H4 (cell line): ENCODE results near the gene PTS. TPM values are rescaled to one million over a fixed set of nuclear protein-coding genes. Genes with fewer than 3 reads are reported as not detected.
A peak's percentile ranks its signal among the peaks of the same experiment; 100 is the strongest.

Experiments
- DNase-seq: peaks from one replicate; pipeline ENCODE4 v3.0.0-alpha.2; 2015; ENCODE audit warnings: low spot score
- total RNA-seq: library from RNA; depleted of rRNA; stranded (reverse); fragments of >200 nt; shearing (Covaris generic); gene quantifications from 2 replicates; pipeline ENCODE4 v1.2.3, GENCODE V29; 2014; rRNA removed

PTS gene
- total RNA-seq, 1 experiment from 2014 or later: 51.6 TPM

GRCh38 chr11:112265659-112266409 lies 39.6 kb downstream of the PTS start:
- DNase-seq: no peak

GRCh38 chr11:112266410-112266778 lies 40.2 kb downstream of the PTS start:
- DNase-seq: no peak

GRCh38 chr11:112267188-112267591 lies 41.0 kb downstream of the PTS start:
- DNase-seq: no peak

- no peak for DNase-seq
Observed at GRCh38 chr11:112268406-112268805, 42.2 kb downstream of the PTS start.

- DNase-seq: no peak
Observed at GRCh38 chr11:112269139-112269538, 42.9 kb downstream of the PTS start.

DNA sequence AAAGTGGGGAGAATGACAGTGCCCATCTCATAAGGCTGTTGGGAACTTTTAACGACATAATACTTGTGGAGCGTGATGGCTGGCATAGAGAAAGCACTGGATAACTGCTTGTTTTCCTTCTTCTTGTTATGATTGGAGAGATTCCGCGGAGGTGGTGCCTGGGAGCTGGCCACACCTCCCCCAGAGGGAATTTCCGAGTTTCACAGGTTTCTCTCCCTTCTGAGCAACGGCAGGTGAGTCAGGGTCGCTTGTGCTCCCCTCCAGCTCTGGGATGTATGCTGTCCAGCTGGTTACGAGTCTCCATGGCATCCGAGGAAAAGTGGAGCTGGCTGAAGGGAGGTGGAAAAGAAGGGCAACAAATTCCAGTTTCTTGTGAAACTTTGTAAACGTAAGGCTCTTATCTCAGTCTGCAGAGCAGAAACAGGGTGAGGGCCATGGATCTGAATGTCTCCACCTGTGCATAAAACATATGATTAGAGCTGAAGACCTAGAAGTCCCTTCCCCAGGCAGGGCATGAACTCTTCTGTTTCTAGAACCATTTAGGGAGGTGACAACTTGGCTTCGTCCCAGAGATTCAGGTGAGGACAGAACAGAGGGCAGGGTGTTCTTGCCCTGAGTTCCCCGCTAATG lies 44.4 kb downstream of the PTS start:
- DNase-seq: no peak

DNA sequence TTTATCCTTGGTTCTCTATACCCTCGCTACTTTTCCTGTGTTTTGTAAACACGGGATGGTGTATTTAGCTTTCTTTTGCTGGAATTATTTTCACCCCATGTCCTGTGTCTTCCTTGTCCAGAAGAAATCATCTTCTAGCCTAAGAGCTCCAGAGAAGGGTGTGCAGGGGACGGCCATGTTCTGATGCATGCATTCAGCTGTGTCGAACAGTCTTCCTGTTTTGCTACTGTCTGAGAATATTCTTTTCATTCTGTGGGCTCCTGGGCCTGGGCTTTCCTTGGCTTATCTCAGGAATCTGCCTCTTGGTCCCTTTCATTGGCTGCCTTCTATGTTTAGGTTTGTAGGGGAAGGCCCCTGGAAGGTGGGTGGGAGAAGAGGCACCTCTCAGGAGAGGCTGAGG lies 45.0 kb downstream of the PTS start:
- DNase-seq: no peak

- no peak for DNase-seq
Observed at GRCh38 chr11:112273066-112273465, 46.8 kb downstream of the PTS start.

- no peak for DNase-seq
Observed at GRCh38 chr11:112274007-112274783, 48.0 kb downstream of the PTS start.

DNA sequence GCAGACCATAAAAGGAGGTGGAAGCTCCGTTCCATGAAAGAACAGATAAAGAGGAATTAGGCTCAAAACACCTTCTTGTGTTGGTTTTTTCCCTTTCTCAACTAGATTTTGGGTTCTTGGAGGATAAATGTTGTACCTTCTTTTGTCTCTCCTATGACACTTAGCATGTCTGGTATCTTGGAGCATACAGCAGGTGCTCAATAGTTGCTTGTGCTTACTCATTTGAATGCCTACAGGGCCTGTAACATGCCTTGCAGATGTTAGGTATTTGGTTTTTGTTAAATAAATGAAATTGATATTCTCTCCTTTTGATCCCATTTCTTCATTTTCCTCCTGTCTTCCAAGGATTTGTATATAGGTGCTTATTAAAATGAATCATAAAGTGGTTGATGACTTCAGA lies 50.8 kb downstream of the PTS start:
- no peak for DNase-seq

GRCh38 chr11:112277941-112278340 lies 51.7 kb downstream of the PTS start:
- DNase-seq: no peak

DNA sequence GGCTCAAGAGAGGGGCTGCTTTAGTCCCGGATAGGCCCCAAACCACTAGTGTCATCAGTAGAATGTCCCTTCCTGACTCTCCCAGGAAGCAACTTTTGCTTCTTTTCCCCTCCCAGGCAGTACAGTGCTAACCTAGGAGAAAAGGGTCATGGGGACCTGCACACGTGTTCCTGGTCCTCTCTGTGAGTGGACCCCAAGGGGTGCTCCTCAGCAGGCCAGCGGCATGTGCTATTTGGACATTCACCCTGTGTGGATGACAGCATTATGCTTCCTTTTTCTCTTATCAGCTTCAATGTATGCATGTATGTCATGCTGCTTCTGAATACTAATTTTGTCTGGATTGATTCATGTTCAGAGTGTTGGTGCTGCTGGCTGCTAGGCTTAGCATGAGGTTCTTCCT lies 52.6 kb downstream of the PTS start:
- DNase-seq: no peak

GRCh38 chr11:112279901-112280267 lies 53.7 kb downstream of the PTS start:
- DNase-seq: peak; percentile 50

GRCh38 chr11:112280268-112281126 lies 54.3 kb downstream of the PTS start:
- DNase-seq: peak; percentile 82

- no peak for DNase-seq
Observed at GRCh38 chr11:112281726-112282125, 55.5 kb downstream of the PTS start.

Other genes starting within 250 kb of the PTS start
- 49.0 and 53.2 TPM in 2 replicates for gene DLAT, start 201.0 kb upstream of the PTS start, total RNA-seq
- gene PIH1D2, start 152.4 kb upstream of the PTS start, total RNA-seq: 1.4 and 2.1 TPM in 2 replicates
- gene NKAPD1, start 152.1 kb upstream of the PTS start, total RNA-seq: 24.0 and 40.7 TPM in 2 replicates
- 73.5 and 88.2 TPM in 2 replicates for gene TIMM8B, start 139.7 kb upstream of the PTS start, total RNA-seq
- gene SDHD, start 139.6 kb upstream of the PTS start, total RNA-seq: 207 and 214 TPM in 2 replicates
- 10.3 and 19.9 TPM in 2 replicates for gene IL18, start 62.3 kb upstream of the PTS start, total RNA-seq
- gene TEX12, start 59.1 kb upstream of the PTS start, total RNA-seq: 0.35 TPM in 1 of 2 replicates, not detected in the other
- 1.2 TPM in 1 of 2 replicates, not detected in the other for gene BCO2, start 50.9 kb upstream of the PTS start, total RNA-seq
- not detected in 2 replicates for gene PLET1, start 34.4 kb downstream of the PTS start, total RNA-seq